Uterus (tissue), 4 donors: ENCODE data around the gene SKIDA1. TPM values are rescaled to one million over a fixed set of nuclear protein-coding genes. Genes with fewer than 3 reads are reported as not detected.

Experiments used
- DNase-seq, 2 donors: peaks; one replicate each; pipeline ENCODE4 v3.0.0-alpha.2; 2019 to 2020
- H3K27ac ChIP-seq, 2 donors: fragments of 200-600 bp; sonication (generic); 1 replicate in 1 of 2; 2 replicates in 1 of 2; pipeline ENCODE4 v1.5.1; 2016 to 2018
- H3K27me3 ChIP-seq, 2 donors: fragments of 200-600 bp; sonication (generic); one replicate each; pipeline ENCODE4 v1.5.1; 2018 to 2019; ENCODE audit warnings: control low read depth in 1 of 2
- H3K36me3 ChIP-seq, 2 donors: fragments of 200-600 bp; sonication (generic); one replicate each; pipeline ENCODE4 v1.5.1; 2019; ENCODE audit warnings: control low read depth in 1 of 2
- H3K4me1 ChIP-seq, 2 donors: fragments of 200-600 bp; sonication (generic); one replicate each; pipeline ENCODE4 v1.5.1; 2018 to 2019; ENCODE audit warnings: control low read depth in 1 of 2
- H3K4me3 ChIP-seq, 2 donors: fragments of 200-600 bp; sonication (generic); 1 replicate in 1 of 2; 2 replicates in 1 of 2; pipeline ENCODE4 v1.5.1; 2018 to 2019; ENCODE audit warnings: mild to moderate bottlenecking in 1 of 2
- H3K9me3 ChIP-seq, 2 donors: fragments of 200-600 bp; sonication (generic); one replicate each; pipeline ENCODE4 v1.5.1; 2019; ENCODE audit warnings: control low read depth in 1 of 2
- POLR2A ChIP-seq, 2 donors: fragments of 450-650 bp; IDR thresholded peaks; one replicate each; pipeline ENCODE4 v1.6.1; 2016; ENCODE audit warnings: antibody characterized with exemption in 2 of 2, mild to moderate bottlenecking in 1 of 2, moderate library complexity in 1 of 2
- intact Hi-C: fragments of 100-400 bp; cut with DNase I; formaldehyde crosslinking; loops from one replicate; pipeline ENCODE4 v1.15.1; 2023; ENCODE audit warnings: low total_unique reads
- total RNA-seq, 4 donors: library from RNA; depleted of rRNA in 3 of 4; stranded (reverse); fragments of >200 nt in 3 of 4; gene quantifications; one replicate each; pipeline versions ENCODE4 v1.1.0 to v1.2.4, GENCODE V29; 2014 to 2023
- TF ChIP-seq, protein P1 (sequence below), 4 experiments: fragments of 200-600 bp in 2 of 4; fragments of 450-650 bp in 2 of 4; sonication (generic) in 2 of 4; IDR thresholded peaks; one replicate each; pipeline ENCODE4 v1.5.1; 2016 to 2019; ENCODE audit warnings: antibody characterized with exemption in 4 of 4, mild to moderate bottlenecking in 2 of 4, moderate library complexity in 1 of 4
- donor health status: DM: yes; HTN: yes; CAD: no.

SKIDA1 gene
- total RNA-seq, 4 donors from 2014 or later: 0.26 to 4.9 (median 1.6) TPM; not detected in 1

DNA sequence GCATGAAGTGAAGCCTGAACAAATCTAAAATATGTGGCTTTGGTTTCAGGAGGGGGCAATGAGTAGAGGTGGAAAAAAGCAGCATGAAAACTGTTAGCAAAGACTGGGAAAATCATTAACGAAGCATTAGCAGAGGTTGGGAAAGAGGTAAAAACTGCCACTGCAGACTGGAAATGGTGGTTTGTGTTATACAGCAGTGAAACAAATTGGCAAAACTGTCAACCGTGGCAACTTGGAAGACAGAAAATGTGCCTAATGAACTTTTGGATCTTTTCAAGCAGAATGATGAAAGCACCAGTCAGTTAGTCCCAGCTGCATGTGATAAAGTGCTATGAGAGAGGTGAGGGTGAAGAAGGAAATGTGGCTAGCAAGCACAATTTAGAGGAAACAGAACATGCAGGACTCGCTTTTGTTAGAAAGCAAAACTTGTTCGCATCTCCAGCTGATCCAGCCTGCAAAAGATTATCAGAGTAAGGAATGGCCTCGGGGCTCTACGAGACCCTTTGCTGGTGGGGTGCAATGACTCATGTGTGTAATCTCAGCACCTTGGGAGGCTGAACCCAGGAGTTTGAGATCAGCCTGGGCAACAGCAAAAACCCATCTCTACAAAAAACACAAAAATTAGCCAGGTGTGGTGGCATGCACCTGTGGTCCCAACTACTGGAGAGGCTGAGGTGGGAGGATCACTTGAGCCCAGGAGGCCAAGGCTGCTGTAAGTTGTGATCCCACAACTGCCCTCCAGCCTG lies 45.7 kb downstream of the SKIDA1 start:
- TF ChIP-seq POLR2A (IDR thresholded peaks at IDR 0.05): no peak
- TF ChIP-seq, protein P1, sequence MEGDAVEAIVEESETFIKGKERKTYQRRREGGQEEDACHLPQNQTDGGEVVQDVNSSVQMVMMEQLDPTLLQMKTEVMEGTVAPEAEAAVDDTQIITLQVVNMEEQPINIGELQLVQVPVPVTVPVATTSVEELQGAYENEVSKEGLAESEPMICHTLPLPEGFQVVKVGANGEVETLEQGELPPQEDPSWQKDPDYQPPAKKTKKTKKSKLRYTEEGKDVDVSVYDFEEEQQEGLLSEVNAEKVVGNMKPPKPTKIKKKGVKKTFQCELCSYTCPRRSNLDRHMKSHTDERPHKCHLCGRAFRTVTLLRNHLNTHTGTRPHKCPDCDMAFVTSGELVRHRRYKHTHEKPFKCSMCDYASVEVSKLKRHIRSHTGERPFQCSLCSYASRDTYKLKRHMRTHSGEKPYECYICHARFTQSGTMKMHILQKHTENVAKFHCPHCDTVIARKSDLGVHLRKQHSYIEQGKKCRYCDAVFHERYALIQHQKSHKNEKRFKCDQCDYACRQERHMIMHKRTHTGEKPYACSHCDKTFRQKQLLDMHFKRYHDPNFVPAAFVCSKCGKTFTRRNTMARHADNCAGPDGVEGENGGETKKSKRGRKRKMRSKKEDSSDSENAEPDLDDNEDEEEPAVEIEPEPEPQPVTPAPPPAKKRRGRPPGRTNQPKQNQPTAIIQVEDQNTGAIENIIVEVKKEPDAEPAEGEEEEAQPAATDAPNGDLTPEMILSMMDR (IDR thresholded peaks at IDR 0.05): no peak
- H3K4me1 ChIP-seq: no peaks in the 10 kb centered on the region
- intact Hi-C loops: no loop called here
- DNase-seq: no peak
- H3K36me3 ChIP-seq: no peaks in the 10 kb centered on the region
- no peaks in the 10 kb centered on the region for H3K27me3 ChIP-seq
- H3K9me3 ChIP-seq: no peaks in the 10 kb centered on the region
- no peak overlapping the region for H3K27ac ChIP-seq
- H3K4me3 ChIP-seq: no peak overlapping the region

DNA sequence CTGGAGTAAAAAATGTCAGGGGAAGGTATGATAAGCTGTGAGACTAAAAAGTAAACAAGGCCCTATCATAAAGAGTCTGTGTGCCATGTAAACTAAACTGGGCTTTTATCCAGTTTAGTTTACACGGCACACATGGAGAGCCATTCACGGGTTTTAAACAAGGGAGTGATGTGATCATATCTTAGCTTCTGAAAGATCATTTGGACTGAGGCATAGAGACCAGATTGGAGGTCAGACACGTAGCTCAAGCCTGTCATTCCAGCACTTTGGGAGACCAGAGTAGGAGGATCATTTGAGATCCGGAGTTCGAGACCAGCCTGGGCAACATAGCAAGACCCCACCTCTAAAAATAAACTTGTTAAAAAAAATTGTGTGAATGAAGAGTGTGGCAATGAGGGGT lies 50.1 kb downstream of the SKIDA1 start:
- Histone ChIP-seq H3K27ac (no peak overlapping the region), H3K4me1 (no peaks in the 10 kb centered on the region), H3K36me3 (no peaks in the 10 kb centered on the region), H3K27me3 (no peaks in the 10 kb centered on the region), H3K9me3 (no peaks in the 10 kb centered on the region), H3K4me3 (no peak overlapping the region)
- TF ChIP-seq, protein P1 (IDR thresholded peaks at IDR 0.05): no peak
- TF ChIP-seq POLR2A (IDR thresholded peaks at IDR 0.05): no peak
- DNase-seq: no peak
- intact Hi-C loops: no loop called here

DNA sequence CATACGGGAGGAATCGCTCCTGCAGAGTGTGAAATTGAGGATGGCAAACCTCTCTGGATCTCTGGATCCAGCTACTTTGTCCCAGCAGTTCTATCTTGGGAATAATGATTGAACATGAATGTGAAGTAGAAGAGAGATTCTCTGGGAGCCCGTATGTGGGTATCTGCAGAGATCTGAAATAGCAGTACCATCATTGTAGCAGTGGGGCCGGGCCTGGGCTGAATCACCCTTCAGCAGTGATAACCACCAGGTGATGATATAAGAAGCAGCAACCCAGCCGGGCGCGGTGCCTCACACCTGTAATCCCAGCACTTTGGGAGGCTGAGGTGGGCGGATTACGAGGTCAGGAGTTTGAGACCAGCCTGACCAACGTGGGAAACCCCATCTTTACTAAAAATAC lies 51.9 kb downstream of the SKIDA1 start:
- TF ChIP-seq, protein P1 (IDR thresholded peaks at IDR 0.05): no peak
- no peak for TF ChIP-seq POLR2A (IDR thresholded peaks at IDR 0.05)
- intact Hi-C loops: no loop called here
- no peaks in the 10 kb centered on the region for H3K9me3 ChIP-seq
- no peak overlapping the region for H3K4me3 ChIP-seq
- no peaks in the 10 kb centered on the region for H3K4me1 ChIP-seq
- DNase-seq: no peak
- H3K27me3 ChIP-seq: no peaks in the 10 kb centered on the region
- no peak overlapping the region for H3K27ac ChIP-seq
- no peaks in the 10 kb centered on the region for H3K36me3 ChIP-seq

DNA sequence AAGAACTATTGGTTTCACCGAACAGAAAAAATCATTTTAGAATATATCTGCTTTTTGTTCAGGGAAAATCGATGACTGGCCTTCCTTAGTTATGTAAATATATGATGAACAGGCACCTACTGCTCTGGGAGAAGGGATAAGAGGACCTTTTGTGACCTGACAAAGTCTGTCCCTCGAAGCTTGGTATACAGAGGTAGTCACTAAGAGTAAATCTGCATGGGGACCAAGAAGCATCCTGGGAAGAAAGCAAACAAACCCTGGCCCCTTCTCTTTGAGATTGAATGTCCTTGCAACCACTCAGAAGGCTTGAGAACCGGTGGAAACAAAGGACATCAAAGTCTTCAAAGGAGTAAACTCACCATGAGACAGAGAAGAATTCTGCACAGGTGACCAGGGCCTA lies 52.3 kb downstream of the SKIDA1 start:
- Histone ChIP-seq H3K9me3 (no peaks in the 10 kb centered on the region), H3K4me1 (no peaks in the 10 kb centered on the region), H3K4me3 (no peak overlapping the region), H3K36me3 (no peaks in the 10 kb centered on the region), H3K27me3 (no peaks in the 10 kb centered on the region), H3K27ac (no peak overlapping the region)
- no peak for DNase-seq
- intact Hi-C loops: no loop called here
- TF ChIP-seq POLR2A (IDR thresholded peaks at IDR 0.05): no peak

DNA sequence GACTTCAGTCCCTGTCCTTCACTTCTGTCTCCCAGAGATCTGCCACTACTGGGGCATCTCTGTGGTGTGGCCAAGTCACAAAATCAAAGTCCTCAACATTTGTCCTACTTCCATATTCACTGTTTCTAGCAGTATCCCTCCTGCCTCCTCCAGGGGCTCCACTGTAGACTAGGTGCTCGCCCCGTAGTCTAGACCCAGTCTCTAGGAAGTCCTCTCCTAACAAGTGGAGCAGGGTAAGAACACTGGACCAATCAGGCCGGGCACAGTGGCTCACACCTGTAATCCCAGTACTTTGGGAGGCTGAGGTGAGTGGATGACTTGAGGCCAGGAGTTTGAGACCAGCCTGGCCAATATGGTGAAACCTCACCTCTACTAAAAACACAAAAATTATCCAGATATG lies 57.4 kb downstream of the SKIDA1 start:
- Histone ChIP-seq H3K4me3 (no peak overlapping the region), H3K9me3 (no peaks in the 10 kb centered on the region), H3K36me3 (no peaks in the 10 kb centered on the region), H3K27ac (no peak overlapping the region), H3K4me1 (no peaks in the 10 kb centered on the region), H3K27me3 (no peaks in the 10 kb centered on the region)
- DNase-seq: no peak
- no peak for TF ChIP-seq POLR2A (IDR thresholded peaks at IDR 0.05)
- TF ChIP-seq, protein P1 (IDR thresholded peaks at IDR 0.05): no peak
- intact Hi-C loops: no loop called here
